H9 (cell line): Measurements from ENCODE around the gene EEF1A1. TPM values are rescaled to one million over a fixed set of nuclear protein-coding genes. Genes with fewer than 3 reads are reported as not detected.

ENCODE experiments used
- DNase-seq: peaks from one replicate; pipeline ENCODE4 v3.0.0-alpha.2; 2017
- H2AFZ ChIP-seq: one replicate; pipeline ENCODE4 v1.6.1; 2013; ENCODE audit warnings: mild to moderate bottlenecking, low read length, control low read depth, moderate library complexity
- H2AK5ac ChIP-seq: 2 replicates; pipeline ENCODE4 v1.6.1; 2013; ENCODE audit warnings: low read length, control low read depth, mixed read lengths; ENCODE audit not compliant: insufficient read length
- H2BK120ac ChIP-seq: one replicate; pipeline ENCODE4 v1.6.1; 2013; ENCODE audit warnings: low read depth, mild to moderate bottlenecking, low read length, control low read depth, inconsistent platforms; ENCODE audit not compliant: poor library complexity, severe bottlenecking
- H2BK12ac ChIP-seq: 2 replicates; pipeline ENCODE4 v1.6.1; 2013; ENCODE audit warnings: low read length, control low read depth, mixed read lengths, low read depth; ENCODE audit not compliant: insufficient read length
- H2BK15ac ChIP-seq: 2 replicates; pipeline ENCODE4 v1.6.1; 2013; ENCODE audit warnings: low read depth, low read length, control low read depth
- H2BK20ac ChIP-seq: one replicate; pipeline ENCODE4 v1.6.1; 2013; ENCODE audit warnings: low read depth, mild to moderate bottlenecking, low read length, control low read depth, inconsistent platforms; ENCODE audit not compliant: poor library complexity, severe bottlenecking
- H2BK5ac ChIP-seq: 2 replicates; pipeline ENCODE4 v1.6.1; 2013; ENCODE audit warnings: low read length, control low read depth, mixed read lengths; ENCODE audit not compliant: insufficient read length
- H3K14ac ChIP-seq: 2 replicates; pipeline ENCODE4 v1.6.1; 2013; ENCODE audit warnings: low read length, control low read depth; ENCODE audit not compliant: insufficient read depth
- H3K18ac ChIP-seq: 2 replicates; pipeline ENCODE4 v1.6.1; 2013; ENCODE audit warnings: low read depth, mild to moderate bottlenecking, mixed read lengths, low read length, control low read depth; ENCODE audit not compliant: insufficient read length
- H3K23ac ChIP-seq: 2 replicates; pipeline ENCODE4 v1.6.1; 2013; ENCODE audit warnings: low read length, control low read depth, mixed read lengths, low read depth; ENCODE audit not compliant: insufficient read length
- H3K23me2 ChIP-seq: 2 replicates; pipeline ENCODE4 v1.6.1; 2013; ENCODE audit warnings: low read depth, mild to moderate bottlenecking, mixed read lengths, low read length, control low read depth; ENCODE audit not compliant: insufficient read length, poor library complexity, severe bottlenecking
- H3K27ac ChIP-seq: 2 replicates; pipeline ENCODE4 v1.5.1; 2013; ENCODE audit warnings: low read length, control low read depth, mixed read lengths, low read depth; ENCODE audit not compliant: insufficient read length
- H3K27me3 ChIP-seq: 2 replicates; pipeline ENCODE4 v1.6.1; 2013; ENCODE audit warnings: low read length, control low read depth, inconsistent platforms; ENCODE audit not compliant: insufficient read depth
- H3K4ac ChIP-seq: 2 replicates; pipeline ENCODE4 v1.6.1; 2013; ENCODE audit warnings: low read depth, mild to moderate bottlenecking, control low read depth, inconsistent platforms, low read length, moderate library complexity
- H3K4me1 ChIP-seq: 2 replicates; pipeline ENCODE4 v1.6.1; 2013; ENCODE audit warnings: low read length, control low read depth, inconsistent platforms; ENCODE audit not compliant: insufficient read depth
- H3K4me2 ChIP-seq: 2 replicates; pipeline ENCODE4 v1.6.1; 2013; ENCODE audit warnings: low read length, control low read depth, mixed read lengths; ENCODE audit not compliant: insufficient read length, insufficient read depth
- H3K56ac ChIP-seq: 2 replicates; pipeline ENCODE4 v1.6.1; 2013; ENCODE audit warnings: low read depth, mild to moderate bottlenecking, mixed read lengths, low read length, control low read depth; ENCODE audit not compliant: insufficient read length
- H3K79me1 ChIP-seq: 2 replicates; pipeline ENCODE4 v1.6.1; 2013; ENCODE audit warnings: low read depth, mild to moderate bottlenecking, moderate library complexity, low read length, control low read depth, inconsistent platforms; ENCODE audit not compliant: insufficient read depth, poor library complexity, severe bottlenecking
- H3K79me2 ChIP-seq: 2 replicates; pipeline ENCODE4 v1.6.1; 2013; ENCODE audit warnings: low read length, control low read depth, inconsistent platforms; ENCODE audit not compliant: insufficient read depth
- H3K9ac ChIP-seq: 2 replicates; pipeline ENCODE4 v1.6.1; 2013; ENCODE audit warnings: low read length, control low read depth, mixed read lengths; ENCODE audit not compliant: insufficient read length; ENCODE audit errors: extremely low read depth
- H3K9me3 ChIP-seq: one replicate; pipeline ENCODE4 v1.6.1; 2013; ENCODE audit warnings: low read depth, low read length, inconsistent platforms; ENCODE audit not compliant: control insufficient read depth
- H3T11ph ChIP-seq: one replicate; pipeline ENCODE4 v1.6.1; 2013; ENCODE audit warnings: mild to moderate bottlenecking, low read length, control low read depth, inconsistent platforms
- H4K20me1 ChIP-seq: one replicate; pipeline ENCODE4 v1.6.1; 2013; ENCODE audit not compliant: control insufficient read depth, insufficient read length, insufficient read depth
- H4K5ac ChIP-seq: 2 replicates; pipeline ENCODE4 v1.6.1; 2013; ENCODE audit warnings: low read depth, mild to moderate bottlenecking, mixed read lengths, low read length, control low read depth; ENCODE audit not compliant: insufficient read length
- H4K8ac ChIP-seq: replicated peaks from 2 replicates; pipeline ENCODE4 v1.6.1; 2013; ENCODE audit warnings: low read length, control low read depth, mixed read lengths, low read depth; ENCODE audit not compliant: insufficient read length
- H4K91ac ChIP-seq: 2 replicates; pipeline ENCODE4 v1.6.1; 2013; ENCODE audit warnings: low read depth, mild to moderate bottlenecking, moderate library complexity, mixed read lengths, low read length, control low read depth; ENCODE audit not compliant: insufficient read length
- H3K27ac Mint-ChIP-seq, 3 experiments: 2 replicates in 2 of 3; 3 replicates in 1 of 3; pipeline ENCODE4 v1.8.0; 2020 to 2021; ENCODE audit warnings: mixed read lengths in 3 of 3, mild to moderate bottlenecking in 1 of 3, moderate library complexity in 1 of 3
- H3K27me3 Mint-ChIP-seq: 2 replicates; pipeline ENCODE4 v1.8.0; 2021; ENCODE audit warnings: low read depth, mild to moderate bottlenecking, moderate library complexity, mixed read lengths
- H3K36me3 Mint-ChIP-seq, 3 experiments: 2 replicates in 2 of 3; 3 replicates in 1 of 3; pipeline ENCODE4 v1.8.0; 2020 to 2021; ENCODE audit warnings: low read depth in 3 of 3, mixed read lengths in 3 of 3; ENCODE audit not compliant: insufficient read depth in 1 of 3
- H3K4me1 Mint-ChIP-seq, 2 experiments: 2 replicates each; pipeline ENCODE4 v1.8.0; 2020; ENCODE audit warnings: mixed read lengths in 2 of 2
- H3K4me3 Mint-ChIP-seq, 2 experiments: 2 replicates in 1 of 2; 3 replicates in 1 of 2; pipeline ENCODE4 v1.8.0; 2020 to 2021; ENCODE audit warnings: mild to moderate bottlenecking in 2 of 2, mixed read lengths in 2 of 2, moderate library complexity in 1 of 2
- H3K9me3 Mint-ChIP-seq, 2 experiments: 2 replicates in 1 of 2; 3 replicates in 1 of 2; pipeline ENCODE4 v1.8.0; 2020; ENCODE audit warnings: mild to moderate bottlenecking in 2 of 2, mixed read lengths in 2 of 2, moderate library complexity in 1 of 2
- CTCF ChIP-seq: fragments of 200-600 bp; sonication (generic); conservative IDR thresholded peaks from 3 replicates; pipeline ENCODE4 v1.8.0; 2021; ENCODE audit warnings: antibody characterized with exemption, mild to moderate bottlenecking
- total RNA-seq: library from RNA; stranded (reverse); gene quantifications from 2 replicates; pipeline ENCODE4 v1.2.1, GENCODE V29; 2021

EEF1A1 gene
- total RNA-seq, 1 experiment from 2014 or later, result 13,057 TPM

GRCh38 chr6:73505142-73505541 lies 15.7 kb downstream of the EEF1A1 start:
- H3K27me3 Mint-ChIP-seq, result no peaks in the 10 kb centered on the region
- no peaks in the 10 kb centered on the region for H3K9me3 Mint-ChIP-seq
- Histone ChIP-seq H2BK12ac (no peak overlapping the region), H3K9ac (no peak overlapping the region), H2BK5ac (no peak overlapping the region), H3K14ac (no peak overlapping the region), H3K4me1 (no peaks in the 10 kb centered on the region), H3K4ac (no peak overlapping the region), H4K5ac (no peak overlapping the region), H3K27me3 (no peaks in the 10 kb centered on the region), H3K23ac (no peak overlapping the region), H3K9me3 (no peaks in the 10 kb centered on the region), H3K27ac (no peak overlapping the region), H2BK120ac (no peak overlapping the region), H3K79me1 (no peaks in the 10 kb centered on the region), H3T11ph (no peak overlapping the region), H2AFZ (no peak overlapping the region), H3K4me2 (no peak overlapping the region), H3K23me2 (no peaks in the 10 kb centered on the region), H3K56ac (no peak overlapping the region), H3K79me2 (no peaks in the 10 kb centered on the region), H2BK15ac (no peak overlapping the region), H3K18ac (no peak overlapping the region), H2AK5ac (no peak overlapping the region), H4K20me1 (no peaks in the 10 kb centered on the region), H4K91ac (no peak overlapping the region), H2BK20ac (no peak overlapping the region), H4K8ac (no peak overlapping the region)
- no peak overlapping the region for H3K27ac Mint-ChIP-seq
- H3K4me1 Mint-ChIP-seq, result no peaks in the 10 kb centered on the region
- H3K4me3 Mint-ChIP-seq, result no peak overlapping the region
- no peak for TF ChIP-seq CTCF
- no peak for DNase-seq
- H3K36me3 Mint-ChIP-seq, result peaks cover 3 to 30% (median 14%) of the 10 kb centered on the region in 3 experiments; a peak in 5 of 7 replicates
